Karpas-422 (cell line): ENCODE results near the gene NXPE2. TPM values are rescaled to one million over a fixed set of nuclear protein-coding genes. Genes with fewer than 3 reads are reported as not detected.

Experiments used
- DNase-seq: peaks from one replicate; pipeline ENCODE4 v3.0.0-alpha.2; 2015
- H2AFZ ChIP-seq: fragments of 200-600 bp; sonication (generic); 2 replicates; pipeline ENCODE4 v1.6.1; 2014; ENCODE audit warnings: antibody characterized with exemption, low read length, mixed read lengths
- H3K27ac ChIP-seq: fragments of 200-600 bp; sonication (generic); 2 replicates; pipeline ENCODE4 v1.5.1; 2014; ENCODE audit warnings: mild to moderate bottlenecking, low read length, moderate library complexity
- H3K27me3 ChIP-seq: fragments of 200-600 bp; sonication (generic); 2 replicates; pipeline ENCODE4 v1.6.1; 2014; ENCODE audit warnings: low read length, mixed read lengths
- H3K36me3 ChIP-seq: fragments of 200-600 bp; sonication (generic); 2 replicates; pipeline ENCODE4 v1.6.1; 2014; ENCODE audit warnings: low read length, mixed read lengths; ENCODE audit not compliant: insufficient read depth
- H3K4me1 ChIP-seq: fragments of 200-600 bp; sonication (generic); 2 replicates; pipeline ENCODE4 v1.6.1; 2014; ENCODE audit warnings: mild to moderate bottlenecking, low read length, mixed read lengths
- H3K4me2 ChIP-seq: fragments of 200-600 bp; sonication (generic); 2 replicates; pipeline ENCODE4 v1.6.1; 2014; ENCODE audit warnings: low read length, low read depth, mild to moderate bottlenecking; ENCODE audit not compliant: poor library complexity, severe bottlenecking
- H3K4me3 ChIP-seq: fragments of 200-600 bp; sonication (generic); 2 replicates; pipeline ENCODE4 v1.5.1; 2014; ENCODE audit warnings: mild to moderate bottlenecking, antibody characterized with exemption, low read length, mixed read lengths
- H3K79me2 ChIP-seq: fragments of 200-600 bp; sonication (generic); 2 replicates; pipeline ENCODE4 v1.6.1; 2014; ENCODE audit warnings: mild to moderate bottlenecking, low read length, mixed read lengths
- H3K9ac ChIP-seq: fragments of 200-600 bp; sonication (generic); 2 replicates; pipeline ENCODE4 v1.6.0; 2014; ENCODE audit warnings: low read length
- H3K9me2 ChIP-seq: fragments of 200-600 bp; sonication (generic), shearing (Covaris generic); replicated peaks from 2 replicates; pipeline ENCODE4 v1.6.0; 2014; ENCODE audit warnings: mild to moderate bottlenecking, low read length, moderate library complexity; ENCODE audit not compliant: insufficient read depth
- H3K9me3 ChIP-seq: fragments of 300-700, 200-600 bp; sonication (generic); 2 replicates; pipeline ENCODE4 v1.6.1; 2014; ENCODE audit warnings: low read length, mixed read lengths
- H4K20me1 ChIP-seq: fragments of 200-600 bp; sonication (generic); 2 replicates; pipeline ENCODE4 v1.6.1; 2014; ENCODE audit warnings: mild to moderate bottlenecking, antibody characterized with exemption, low read length, low read depth; ENCODE audit not compliant: insufficient read depth
- total RNA-seq: library from RNA; depleted of rRNA; stranded (reverse); fragments of >200 nt; shearing (Covaris generic); gene quantifications from 2 replicates; pipeline ENCODE4 v1.2.3, GENCODE V29; 2014; ENCODE audit warnings: low replicate concordance

NXPE2 gene
- total RNA-seq, 1 experiment from 2014 or later = not detected

DNA sequence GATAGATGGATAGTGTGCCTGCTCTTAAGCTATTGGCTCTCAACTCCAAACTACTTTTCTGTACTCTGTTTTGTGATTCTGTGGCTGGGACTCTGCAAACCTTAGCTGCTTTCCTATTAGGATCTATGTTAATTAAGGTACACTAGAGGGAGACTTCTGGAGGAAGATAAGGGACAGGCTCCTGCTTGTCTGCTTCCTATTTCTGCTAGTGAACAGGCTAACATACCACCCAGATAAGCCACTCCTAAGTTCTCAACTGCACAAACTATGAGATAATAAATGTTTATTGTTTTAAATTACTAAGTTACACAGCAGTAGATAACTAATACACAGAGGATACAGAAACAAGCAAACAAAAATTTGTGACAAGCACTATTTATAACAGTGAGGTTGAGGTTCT, 10.2 kb upstream of the NXPE2 start:
- H3K27me3 ChIP-seq = no peaks in the 10 kb centered on the region
- no peak overlapping the region for H3K4me3 ChIP-seq
- H3K79me2 ChIP-seq = no peaks in the 10 kb centered on the region
- H3K9me3 ChIP-seq = no peaks in the 10 kb centered on the region
- H2AFZ ChIP-seq = no peak overlapping the region
- H3K9ac ChIP-seq = no peak overlapping the region
- no peak overlapping the region for H3K4me2 ChIP-seq
- H3K36me3 ChIP-seq = no peaks in the 10 kb centered on the region
- no peaks in the 10 kb centered on the region for H3K4me1 ChIP-seq
- no peak for DNase-seq
- H4K20me1 ChIP-seq = no peaks in the 10 kb centered on the region
- H3K27ac ChIP-seq = no peak overlapping the region
- no peaks in the 10 kb centered on the region for H3K9me2 ChIP-seq

DNA sequence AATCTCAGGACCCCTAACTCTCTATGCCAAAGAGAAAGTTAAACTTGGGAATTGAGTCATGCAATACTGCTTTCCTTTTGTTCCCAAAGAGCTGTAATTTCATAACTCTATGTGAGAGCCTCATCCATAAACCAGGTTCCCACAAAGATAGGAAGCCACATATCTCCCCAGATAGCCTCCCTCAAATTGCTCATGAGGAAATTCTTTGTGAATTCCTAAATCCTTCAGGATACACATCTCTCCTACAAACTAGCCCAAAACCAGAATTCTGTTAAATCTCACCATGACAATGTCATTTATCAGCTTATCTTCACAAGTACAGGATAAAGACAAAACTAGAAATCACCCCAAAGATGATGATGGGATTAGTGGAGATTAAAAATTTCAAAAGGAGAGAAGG, 4.7 kb upstream of the NXPE2 start:
- H4K20me1 ChIP-seq = no peaks in the 10 kb centered on the region
- no peak overlapping the region for H3K4me2 ChIP-seq
- H3K9me2 ChIP-seq = no peaks in the 10 kb centered on the region
- no peaks in the 10 kb centered on the region for H3K27me3 ChIP-seq
- H3K36me3 ChIP-seq = no peaks in the 10 kb centered on the region
- H3K4me3 ChIP-seq = no peak overlapping the region
- no peaks in the 10 kb centered on the region for H3K4me1 ChIP-seq
- no peak overlapping the region for H3K9ac ChIP-seq
- DNase-seq = no peak
- H3K79me2 ChIP-seq = no peaks in the 10 kb centered on the region
- no peak overlapping the region for H2AFZ ChIP-seq
- no peak overlapping the region for H3K27ac ChIP-seq
- H3K9me3 ChIP-seq = no peaks in the 10 kb centered on the region

- no peak for DNase-seq
- no peaks in the 10 kb centered on the region for H3K9me2 ChIP-seq
- H3K9ac ChIP-seq = no peak overlapping the region
- H3K9me3 ChIP-seq = no peaks in the 10 kb centered on the region
- H3K36me3 ChIP-seq = no peaks in the 10 kb centered on the region
- no peaks in the 10 kb centered on the region for H3K4me1 ChIP-seq
- H3K27me3 ChIP-seq = no peaks in the 10 kb centered on the region
- no peaks in the 10 kb centered on the region for H3K79me2 ChIP-seq
- H3K4me3 ChIP-seq = no peak overlapping the region
- H4K20me1 ChIP-seq = no peaks in the 10 kb centered on the region
- no peak overlapping the region for H3K4me2 ChIP-seq
- no peak overlapping the region for H3K27ac ChIP-seq
- H2AFZ ChIP-seq = no peak overlapping the region
Measured at GRCh38 chr11:114679505-114679904, 1.2 kb downstream of the NXPE2 start.

- no peak for DNase-seq
- Histone ChIP-seq H3K4me2 (no peak overlapping the region), H3K27me3 (no peaks in the 10 kb centered on the region), H3K27ac (no peak overlapping the region), H3K9me3 (no peaks in the 10 kb centered on the region), H3K9ac (no peak overlapping the region), H4K20me1 (no peaks in the 10 kb centered on the region), H3K9me2 (no peaks in the 10 kb centered on the region), H3K79me2 (no peaks in the 10 kb centered on the region), H2AFZ (no peak overlapping the region), H3K4me1 (no peaks in the 10 kb centered on the region), H3K36me3 (no peaks in the 10 kb centered on the region), H3K4me3 (no peak overlapping the region)
Measured at GRCh38 chr11:114683007-114683406, 4.7 kb downstream of the NXPE2 start.

GRCh38 chr11:114684636-114685035, 6.3 kb downstream of the NXPE2 start:
- Histone ChIP-seq H3K27ac (no peak overlapping the region), H3K4me1 (no peaks in the 10 kb centered on the region)

GRCh38 chr11:114685097-114685496, 6.8 kb downstream of the NXPE2 start:
- no peak for DNase-seq
- Histone ChIP-seq H3K79me2 (no peaks in the 10 kb centered on the region), H3K27me3 (no peaks in the 10 kb centered on the region), H4K20me1 (no peaks in the 10 kb centered on the region), H3K9ac (no peak overlapping the region), H3K4me3 (no peak overlapping the region), H3K4me1 (no peaks in the 10 kb centered on the region), H3K9me2 (no peaks in the 10 kb centered on the region), H3K4me2 (no peak overlapping the region), H3K36me3 (no peaks in the 10 kb centered on the region), H2AFZ (no peak overlapping the region), H3K27ac (no peak overlapping the region), H3K9me3 (no peaks in the 10 kb centered on the region)

More at GRCh38 chr11:114684636-114685035, 6.3 kb downstream of the NXPE2 start:
- Histone ChIP-seq H2AFZ (no peak overlapping the region), H3K9me3 (no peaks in the 10 kb centered on the region), H4K20me1 (no peaks in the 10 kb centered on the region), H3K36me3 (no peaks in the 10 kb centered on the region), H3K9ac (no peak overlapping the region), H3K9me2 (no peaks in the 10 kb centered on the region), H3K27me3 (no peaks in the 10 kb centered on the region), H3K4me3 (no peak overlapping the region), H3K79me2 (no peaks in the 10 kb centered on the region), H3K4me2 (no peak overlapping the region)
- no peak for DNase-seq

GRCh38 chr11:114705280-114706024, 27.1 kb downstream of the NXPE2 start:
- no peak overlapping the region for H3K4me3 ChIP-seq
- no peak overlapping the region for H3K9ac ChIP-seq
- no peaks in the 10 kb centered on the region for H3K9me2 ChIP-seq
- no peak overlapping the region for H3K4me2 ChIP-seq
- no peaks in the 10 kb centered on the region for H3K79me2 ChIP-seq
- no peak overlapping the region for H3K27ac ChIP-seq
- H3K4me1 ChIP-seq = no peaks in the 10 kb centered on the region
- H4K20me1 ChIP-seq = no peaks in the 10 kb centered on the region
- H3K9me3 ChIP-seq = no peaks in the 10 kb centered on the region
- no peaks in the 10 kb centered on the region for H3K36me3 ChIP-seq
- DNase-seq = no peak
- H2AFZ ChIP-seq = no peak overlapping the region
- no peaks in the 10 kb centered on the region for H3K27me3 ChIP-seq

GRCh38 chr11:114709960-114710359, 31.6 kb downstream of the NXPE2 start:
- no peaks in the 10 kb centered on the region for H4K20me1 ChIP-seq
- no peaks in the 10 kb centered on the region for H3K4me1 ChIP-seq
- H3K79me2 ChIP-seq = no peaks in the 10 kb centered on the region
- H3K36me3 ChIP-seq = no peaks in the 10 kb centered on the region
- H3K4me3 ChIP-seq = no peak overlapping the region
- no peak overlapping the region for H2AFZ ChIP-seq
- no peak overlapping the region for H3K27ac ChIP-seq
- no peak for DNase-seq
- no peak overlapping the region for H3K9ac ChIP-seq
- no peaks in the 10 kb centered on the region for H3K9me2 ChIP-seq
- H3K27me3 ChIP-seq = no peaks in the 10 kb centered on the region
- H3K4me2 ChIP-seq = no peak overlapping the region
- H3K9me3 ChIP-seq = no peaks in the 10 kb centered on the region
